Measurements from ENCODE around the gene STXBP2.

GRCh38 chr19:7605490-7606222, 31.3 kb upstream of the STXBP2 start:
- TF ChIP-seq, protein P1, sequence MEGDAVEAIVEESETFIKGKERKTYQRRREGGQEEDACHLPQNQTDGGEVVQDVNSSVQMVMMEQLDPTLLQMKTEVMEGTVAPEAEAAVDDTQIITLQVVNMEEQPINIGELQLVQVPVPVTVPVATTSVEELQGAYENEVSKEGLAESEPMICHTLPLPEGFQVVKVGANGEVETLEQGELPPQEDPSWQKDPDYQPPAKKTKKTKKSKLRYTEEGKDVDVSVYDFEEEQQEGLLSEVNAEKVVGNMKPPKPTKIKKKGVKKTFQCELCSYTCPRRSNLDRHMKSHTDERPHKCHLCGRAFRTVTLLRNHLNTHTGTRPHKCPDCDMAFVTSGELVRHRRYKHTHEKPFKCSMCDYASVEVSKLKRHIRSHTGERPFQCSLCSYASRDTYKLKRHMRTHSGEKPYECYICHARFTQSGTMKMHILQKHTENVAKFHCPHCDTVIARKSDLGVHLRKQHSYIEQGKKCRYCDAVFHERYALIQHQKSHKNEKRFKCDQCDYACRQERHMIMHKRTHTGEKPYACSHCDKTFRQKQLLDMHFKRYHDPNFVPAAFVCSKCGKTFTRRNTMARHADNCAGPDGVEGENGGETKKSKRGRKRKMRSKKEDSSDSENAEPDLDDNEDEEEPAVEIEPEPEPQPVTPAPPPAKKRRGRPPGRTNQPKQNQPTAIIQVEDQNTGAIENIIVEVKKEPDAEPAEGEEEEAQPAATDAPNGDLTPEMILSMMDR (IDR thresholded peaks at IDR 0.05): no peak
- TF ChIP-seq POLR2A (IDR thresholded peaks at IDR 0.05): no peak

Data from esophagus squamous epithelium (tissue), 4 donors.